Neural progenitor cell (in vitro differentiated cells): ENCODE results near the gene EMSY.

Source experiments
- CTCF ChIP-seq: fragments of 200-600 bp; sonication (generic); IDR thresholded peaks from 2 replicates; pipeline ENCODE4 v1.5.1; 2017; ENCODE audit warnings: antibody characterized with exemption, mild to moderate bottlenecking
- EZH2 ChIP-seq: fragments of 200-600 bp; sonication (generic); IDR thresholded peaks from 2 replicates; pipeline ENCODE4 v1.6.1; 2017; ENCODE audit warnings: antibody characterized with exemption, mild to moderate bottlenecking, moderate library complexity

GRCh38 chr11:76523147-76523546 is 78.3 kb downstream of the EMSY start:
- TF ChIP-seq CTCF (no peak), EZH2 (no peak)
